ENCODE data around the gene EGF.
"Not testable (repeated sequence)": the region's sequence is repeated elsewhere in the genome, so short reads cannot be mapped to it uniquely, and the experiment has no call there.

The EGF gene

GRCh38 chr4:110010797-110011196 is 98.1 kb downstream of the EGF start:
- intact Hi-C loops (cut with DNase I), result no loop called here
- no peak for DNase-seq

GRCh38 chr4:110012917-110013316 is 100.2 kb downstream of the EGF start:
- intact Hi-C loops (cut with DNase I), result no loop called here
- no peak for DNase-seq

DNA sequence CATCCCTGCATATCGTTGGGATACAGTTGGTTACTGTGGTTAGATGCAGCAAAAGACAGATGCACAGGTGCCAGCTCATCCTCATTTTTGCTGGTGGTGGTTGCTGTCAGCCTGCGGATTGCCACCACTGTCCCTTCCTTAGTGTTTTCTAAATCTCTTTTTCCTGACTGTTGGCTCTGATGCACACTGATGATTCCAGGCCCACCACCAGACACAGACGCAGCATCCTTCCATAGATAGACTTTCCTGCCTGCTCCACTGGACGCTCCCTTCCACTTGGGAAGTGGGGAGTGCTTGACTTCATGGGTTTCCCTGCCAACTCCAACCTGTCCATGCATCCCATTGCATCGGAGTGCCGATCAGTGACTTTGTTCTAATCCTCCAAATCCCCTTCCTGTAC is 101.5 kb downstream of the EGF start:
- intact Hi-C loops (cut with DNase I), result no loop called here
- no peak for DNase-seq

- no peak for DNase-seq
- intact Hi-C loops (cut with DNase I), result no loop called here
Observed at GRCh38 chr4:110019153-110019552, 106.5 kb downstream of the EGF start.

- no peak for DNase-seq
- intact Hi-C loops (cut with DNase I), result no loop called here
Observed at GRCh38 chr4:110020139-110020538, 107.5 kb downstream of the EGF start.

DNA sequence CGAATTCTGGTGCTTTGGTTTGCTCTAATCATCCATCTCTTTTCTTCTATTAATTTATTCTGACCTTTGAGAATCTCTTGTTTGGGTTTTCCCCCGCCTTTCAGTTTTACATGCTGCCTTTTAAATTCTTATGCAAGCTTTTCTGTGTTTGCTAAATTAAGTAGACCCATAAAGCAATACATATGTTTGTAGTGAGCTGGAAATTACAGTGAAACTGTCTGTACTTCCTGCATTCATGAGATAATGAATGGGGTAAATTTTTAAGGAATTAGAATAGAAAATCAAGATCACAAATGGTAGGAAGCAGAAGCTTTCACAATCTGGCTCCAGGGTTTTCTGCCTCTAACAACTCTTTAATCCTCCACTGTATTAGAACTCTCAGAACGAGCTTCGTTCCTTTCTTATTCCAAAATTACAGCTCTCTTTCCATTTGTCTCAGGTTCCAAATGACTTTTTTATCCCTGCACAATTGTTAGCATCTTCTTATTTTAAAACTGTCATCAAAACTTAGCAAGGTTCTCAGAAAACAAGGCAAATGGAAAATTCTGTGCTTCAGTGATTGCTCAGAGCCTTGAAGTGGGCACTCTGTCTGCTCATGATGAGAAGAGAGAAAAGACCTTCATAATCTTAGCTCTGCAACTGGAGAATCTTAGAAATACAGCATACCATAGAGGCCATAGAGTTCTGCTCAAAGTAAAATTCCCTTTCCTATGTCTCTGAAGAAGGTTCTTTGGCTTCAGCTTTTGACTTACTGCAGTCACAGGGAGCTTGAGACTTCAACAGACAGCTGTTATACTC is 108.2 kb downstream of the EGF start:
- DNase-seq, result no peak
- intact Hi-C loops (cut with DNase I), result no loop called here

DNA sequence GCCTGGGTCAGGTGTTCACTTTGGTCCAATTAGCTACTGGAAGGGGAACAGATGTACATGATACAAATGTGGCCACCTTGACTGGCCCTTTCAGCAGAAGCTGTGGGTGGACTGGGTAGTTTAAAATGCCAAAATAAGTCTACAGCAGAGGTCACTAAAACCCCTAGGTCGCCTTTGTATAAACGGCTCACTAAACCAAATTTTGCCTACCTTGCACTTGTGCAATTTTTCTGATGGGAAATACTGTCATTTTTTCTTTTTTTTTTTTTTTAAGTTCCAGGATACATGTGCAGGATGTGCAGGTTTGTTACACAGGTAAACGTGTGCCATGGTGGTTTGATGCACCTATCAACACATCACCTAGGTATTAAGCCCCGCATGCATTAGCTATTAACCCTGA is 109.8 kb downstream of the EGF start:
- no peak for DNase-seq
- intact Hi-C loops (cut with DNase I), result no loop called here

GRCh38 chr4:110025056-110025455 is 112.4 kb downstream of the EGF start:
- intact Hi-C loops (cut with DNase I), result no loop called here
- DNase-seq, result no peak

DNA sequence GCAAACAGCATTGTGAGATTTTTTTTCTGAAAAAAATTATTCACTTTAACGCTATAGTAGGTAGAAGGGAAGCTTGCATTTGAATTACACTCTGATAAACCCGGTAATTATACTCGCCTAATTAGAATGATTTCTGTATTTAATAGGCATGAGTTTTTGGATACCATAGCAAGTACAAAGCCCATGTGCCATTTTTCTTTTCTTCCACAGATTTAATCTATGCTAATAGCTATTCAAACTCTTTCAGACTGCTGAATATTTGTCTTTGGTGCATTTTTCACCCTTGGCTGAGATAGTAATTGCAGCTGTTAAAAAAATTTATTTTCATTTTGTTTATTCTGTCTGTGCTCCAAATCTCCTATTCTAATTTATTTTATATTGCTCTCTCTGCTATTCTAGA is 113.0 kb downstream of the EGF start:
- no peak for DNase-seq
- intact Hi-C loops (cut with DNase I), result no loop called here

- intact Hi-C loops (cut with DNase I), result no loop called here
- no peak for DNase-seq
Observed at GRCh38 chr4:110032603-110033002, 119.9 kb downstream of the EGF start.

GRCh38 chr4:110033355-110034025 is 120.8 kb downstream of the EGF start:
- intact Hi-C loops (cut with DNase I), result no loop called here
- DNase-seq, result no peak

- DNase-seq, result no peak
- intact Hi-C loops (cut with DNase I), result no loop called here
Observed at GRCh38 chr4:110034026-110034393, 121.3 kb downstream of the EGF start.

GRCh38 chr4:110039164-110039563 is 126.5 kb downstream of the EGF start:
- intact Hi-C loops (cut with DNase I); DNase-seq: not testable (repeated sequence)

- no peak for DNase-seq
- intact Hi-C loops (cut with DNase I), result no loop called here
Observed at GRCh38 chr4:110041735-110042134, 129.1 kb downstream of the EGF start.

DNA sequence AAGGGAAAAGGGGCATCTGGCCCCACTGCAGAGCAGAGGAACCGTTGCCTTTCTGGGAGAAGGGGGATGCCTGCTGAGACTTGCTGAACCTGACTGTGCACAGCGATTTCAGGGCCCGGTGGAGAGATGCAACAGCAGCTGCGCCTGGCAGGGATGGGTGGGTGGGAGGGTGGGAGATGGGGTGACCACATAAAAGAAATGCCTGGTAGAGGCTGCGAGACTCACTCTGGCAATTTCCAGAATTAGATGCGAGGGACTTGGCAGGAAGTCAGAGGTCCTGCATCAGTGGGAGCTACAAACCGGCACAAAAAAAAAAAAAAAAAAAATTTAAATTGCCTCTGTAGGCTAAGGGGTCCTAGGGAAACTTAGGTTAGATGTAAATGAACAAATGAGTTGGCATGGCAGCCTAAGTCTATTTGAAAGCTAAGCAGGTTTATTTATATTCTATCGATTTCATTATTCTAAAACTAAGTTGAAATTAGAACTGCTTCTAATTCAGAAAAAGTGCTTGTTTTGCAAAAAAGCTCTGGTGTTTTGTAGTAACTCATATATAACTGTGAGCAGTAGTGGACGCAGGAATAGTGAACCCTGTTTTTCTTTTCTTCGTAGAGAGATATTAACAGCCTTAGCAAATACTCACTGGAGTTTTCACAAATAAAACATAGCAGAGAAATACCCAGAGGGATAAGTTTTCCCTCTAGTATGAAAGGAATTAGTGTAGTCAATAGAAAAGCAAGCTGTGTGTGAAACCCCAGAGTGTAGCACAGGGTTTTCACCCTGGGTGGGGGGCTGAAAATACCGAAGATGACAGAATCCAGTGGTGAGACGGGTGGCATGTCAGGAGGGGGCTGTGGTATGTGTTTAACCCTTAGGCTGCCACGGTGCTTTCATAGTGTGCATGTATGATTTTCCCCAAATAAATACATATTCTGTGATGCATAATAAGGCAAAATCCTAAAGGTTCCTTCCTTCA is 130.1 kb downstream of the EGF start:
- intact Hi-C loops (cut with DNase I), result no loop called here

GRCh38 chr4:110046588-110047049 is 133.9 kb downstream of the EGF start:
- intact Hi-C loops (cut with DNase I), result no loop called here
- DNase-seq, result peak in 5 of 42 donors; percentile 5 to 49 (median 26)

More for the DNA sequence above, 130.1 kb downstream of the EGF start:
- DNase-seq, result no peak

GRCh38 chr4:110049951-110050925 is 137.6 kb downstream of the EGF start:
- intact Hi-C loops (cut with DNase I), result loop anchor here (5.0 kb wide), 1 partner anchor 147 kb away; the partner anchor contains the start of gene ELOVL6
- peak in 38 of 42 donors; percentile 26 to 87 (median 68) for DNase-seq

DNA sequence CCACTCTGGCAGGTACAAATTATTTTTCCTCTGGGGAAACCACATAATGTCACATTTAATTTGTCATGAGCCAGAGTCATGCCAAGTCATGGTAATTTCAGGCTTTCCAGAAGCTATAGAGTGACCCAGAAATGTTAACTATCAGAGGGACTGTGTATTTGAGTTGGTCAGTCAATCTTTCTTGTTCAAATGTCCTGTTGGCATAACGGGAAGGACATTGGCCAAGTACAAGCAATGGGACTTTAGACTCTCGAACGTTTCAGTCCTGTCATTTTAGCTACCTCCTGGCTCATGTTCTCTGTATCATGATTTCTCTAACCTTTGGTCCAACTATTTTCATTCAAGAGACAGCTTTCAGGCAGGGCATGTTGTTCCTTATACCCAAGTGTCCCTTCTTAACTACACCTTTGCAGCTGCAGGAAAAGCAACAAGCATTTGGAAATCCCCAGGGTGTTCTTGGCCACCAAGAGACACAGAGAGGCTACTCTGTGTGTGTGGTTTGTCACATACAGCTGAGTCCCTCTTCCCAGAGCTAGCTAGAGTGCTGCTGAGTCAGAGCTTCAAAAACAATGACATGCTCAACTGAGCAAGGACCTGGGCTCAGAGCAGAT is 142.6 kb downstream of the EGF start:
- peak in 14 of 42 donors; percentile 5 to 61 (median 30) for DNase-seq
- intact Hi-C loops (cut with DNase I), result no loop called here
